ENCODE results near the gene SAC3D1.

GRCh38 chr11:65057526-65057925 is 16.5 kb downstream of the SAC3D1 start:
- no peak for TF ChIP-seq CTCF (conservative IDR thresholded peaks at IDR 0.05)
- no peak for TF ChIP-seq EZH2 (IDR thresholded peaks at IDR 0.05; ENCODE audit: low read depth)

Data from PC-9 (cell line).